Embryonic facial prominence (tissue), 1 donor: Measurements from ENCODE around the gene DPH2.

Experiments used
- DNase-seq: peaks from one replicate; pipeline ENCODE4 v3.0.0-alpha.2; 2016; ENCODE audit errors: extremely low spot score

DPH2 gene

DNA sequence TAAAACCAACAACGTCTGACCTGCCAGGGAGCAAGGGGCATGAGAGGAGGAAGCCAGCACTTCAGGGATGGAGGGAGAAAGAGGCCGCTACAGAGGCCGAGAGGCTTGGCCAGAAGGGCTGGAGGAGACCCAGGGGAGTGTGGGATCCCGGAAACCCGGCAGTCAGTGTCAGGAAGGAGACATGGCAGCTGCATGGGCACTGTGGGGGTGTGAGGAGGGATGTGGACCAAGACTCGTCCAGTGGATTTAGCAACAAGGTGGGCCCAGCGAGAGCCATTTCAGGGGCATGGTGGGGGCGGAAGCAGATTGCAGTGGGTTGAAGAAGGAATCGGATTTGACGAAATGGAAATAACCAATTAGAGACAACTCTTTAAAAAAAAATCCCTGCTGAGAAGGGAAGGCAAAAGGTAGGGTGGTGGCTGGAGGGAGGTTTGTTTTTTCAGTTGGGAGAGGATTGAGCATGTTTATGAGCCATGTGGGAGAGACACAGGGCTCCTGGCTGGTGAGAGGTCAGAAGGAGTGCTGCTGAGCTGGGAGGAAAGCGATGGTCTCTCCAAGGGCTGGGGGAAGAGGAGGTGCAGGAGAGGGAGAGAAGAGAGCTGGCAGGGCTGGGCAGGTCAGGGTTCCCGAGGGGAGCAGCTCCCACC is 13.6 kb downstream of the DPH2 start:
- no peak for DNase-seq

DNA sequence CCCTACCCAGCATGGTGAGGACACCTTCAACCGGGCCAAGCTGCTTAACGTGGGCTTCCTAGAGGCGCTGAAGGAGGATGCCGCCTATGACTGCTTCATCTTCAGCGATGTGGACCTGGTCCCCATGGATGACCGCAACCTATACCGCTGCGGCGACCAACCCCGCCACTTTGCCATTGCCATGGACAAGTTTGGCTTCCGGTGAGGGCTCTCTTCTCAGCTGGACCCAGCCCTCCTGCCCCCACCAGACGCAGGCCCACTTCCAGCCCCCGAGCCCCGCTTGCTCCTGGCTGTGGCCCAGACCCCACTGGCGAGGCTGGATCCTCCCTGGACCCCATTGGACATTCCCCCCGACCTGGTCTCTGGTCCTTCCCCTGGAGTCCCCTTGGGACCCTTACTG is 15.0 kb downstream of the DPH2 start:
- no peak for DNase-seq

DNA sequence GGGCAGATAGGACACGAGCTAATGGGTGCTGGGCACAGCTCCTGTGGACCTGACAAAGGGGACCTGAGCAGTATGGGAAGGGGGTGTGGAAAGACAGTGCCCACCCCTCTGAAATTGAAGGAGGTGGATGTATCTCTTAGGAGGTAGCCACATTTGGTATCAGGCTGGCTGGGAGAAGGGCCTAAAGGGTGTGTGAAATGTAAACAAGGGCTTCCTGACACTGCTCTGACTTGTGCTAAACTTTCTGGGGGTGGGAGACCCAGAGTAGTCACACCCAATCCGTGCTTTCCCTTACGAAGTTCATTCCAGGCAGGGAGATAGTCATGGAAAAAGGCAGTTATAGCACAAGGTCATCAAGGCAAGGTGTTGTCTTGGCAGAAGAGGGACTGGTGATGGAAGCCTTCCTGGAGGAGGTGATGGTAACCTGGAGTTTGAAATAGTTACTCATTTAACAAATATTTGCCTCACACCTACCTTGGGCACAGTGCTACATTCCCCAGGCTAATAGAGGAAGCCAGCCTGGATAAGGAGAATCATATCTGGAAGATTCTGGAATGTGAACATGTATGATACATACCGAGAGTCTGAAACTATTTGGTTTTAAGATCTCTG is 16.3 kb downstream of the DPH2 start:
- DNase-seq: no peak

DNA sequence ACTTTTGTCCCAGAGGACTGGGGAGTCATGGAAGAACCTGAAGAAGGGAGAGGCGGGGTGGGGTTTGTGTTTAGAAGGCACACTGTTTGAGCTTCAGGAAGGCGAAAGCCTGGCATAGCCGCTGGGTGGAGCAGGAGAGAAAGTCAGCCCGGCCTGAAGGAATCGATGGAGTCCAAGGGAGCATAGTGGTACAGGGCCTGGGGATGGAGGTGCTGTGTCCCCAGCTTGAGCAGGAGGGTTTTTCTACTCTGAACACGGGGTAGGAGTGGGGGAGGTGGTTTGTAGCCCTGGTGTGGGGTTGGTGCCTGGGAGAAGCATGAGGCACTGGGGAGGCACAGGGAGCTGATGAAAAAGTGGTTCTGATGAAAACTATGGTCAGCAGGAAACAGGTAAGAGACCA is 16.9 kb downstream of the DPH2 start:
- DNase-seq: no peak

DNA sequence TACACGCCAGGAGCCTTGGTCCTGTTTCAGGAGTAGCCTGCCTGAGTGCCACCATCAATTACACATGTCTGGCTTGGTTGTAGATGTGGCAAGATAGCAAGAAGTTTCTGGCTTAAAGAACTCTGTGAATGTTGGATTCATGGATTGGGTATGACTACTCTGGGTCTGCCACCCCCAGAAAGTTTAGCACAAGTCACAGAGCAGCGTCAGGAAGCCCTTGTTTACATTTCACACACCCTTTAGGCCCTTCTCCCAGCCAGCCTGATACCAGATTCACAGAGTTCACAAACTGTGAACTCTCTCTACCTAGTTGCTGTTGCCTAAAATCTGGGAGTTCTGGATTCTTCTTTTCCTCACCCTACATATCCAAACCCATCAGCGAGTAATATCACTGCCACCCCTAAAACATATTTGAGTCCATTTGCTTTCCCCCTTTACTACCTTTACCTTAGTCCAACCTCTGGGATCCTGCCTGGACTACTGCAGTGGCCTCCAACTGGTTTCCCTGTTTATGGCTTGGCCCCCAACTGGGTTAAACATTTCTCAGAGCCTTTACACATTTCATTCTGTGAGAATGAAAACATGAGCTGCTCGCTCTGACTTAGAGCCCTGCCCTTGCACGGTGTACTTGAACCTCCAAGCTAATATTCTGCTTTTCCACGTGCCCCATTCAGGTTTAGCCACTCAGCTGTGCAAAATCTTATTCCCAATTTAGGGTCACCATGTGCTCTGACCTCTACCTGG is 17.5 kb downstream of the DPH2 start:
- DNase-seq: no peak

DNA sequence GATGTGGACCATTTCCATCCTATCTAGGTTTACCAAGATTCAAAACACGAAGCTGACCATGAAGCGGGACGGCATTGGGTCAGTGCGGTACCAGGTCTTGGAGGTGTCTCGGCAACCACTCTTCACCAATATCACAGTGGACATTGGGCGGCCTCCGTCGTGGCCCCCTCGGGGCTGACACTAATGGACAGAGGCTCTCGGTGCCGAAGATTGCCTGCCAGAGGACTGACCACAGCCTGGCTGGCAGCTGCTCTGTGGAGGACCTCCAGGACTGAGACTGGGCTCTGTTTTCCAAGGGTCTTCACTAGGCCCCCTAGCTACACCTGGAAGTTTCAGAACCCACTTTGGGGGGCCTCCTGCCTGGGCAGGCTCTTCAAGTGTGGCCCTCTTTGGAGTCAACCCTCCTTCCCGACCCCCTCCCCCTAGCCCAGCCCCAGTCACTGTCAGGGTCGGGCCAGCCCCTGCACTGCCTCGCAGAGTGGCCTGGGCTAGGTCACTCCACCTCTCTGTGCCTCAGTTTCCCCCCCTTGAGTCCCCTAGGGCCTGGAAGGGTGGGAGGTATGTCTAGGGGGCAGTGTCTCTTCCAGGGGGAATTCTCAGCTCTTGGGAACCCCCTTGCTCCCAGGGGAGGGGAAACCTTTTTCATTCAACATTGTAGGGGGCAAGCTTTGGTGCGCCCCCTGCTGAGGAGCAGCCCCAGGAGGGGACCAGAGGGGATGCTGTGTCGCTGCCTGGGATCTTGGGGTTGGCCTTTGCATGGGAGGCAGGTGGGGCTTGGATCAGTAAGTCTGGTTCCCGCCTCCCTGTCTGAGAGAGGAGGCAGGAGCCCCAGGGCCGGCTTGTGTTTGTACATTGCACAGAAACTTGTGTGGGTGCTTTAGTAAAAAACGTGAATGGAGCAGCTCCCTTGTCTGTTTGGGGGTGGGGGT is 20.7 kb downstream of the DPH2 start:
- DNase-seq: no peak

DNA sequence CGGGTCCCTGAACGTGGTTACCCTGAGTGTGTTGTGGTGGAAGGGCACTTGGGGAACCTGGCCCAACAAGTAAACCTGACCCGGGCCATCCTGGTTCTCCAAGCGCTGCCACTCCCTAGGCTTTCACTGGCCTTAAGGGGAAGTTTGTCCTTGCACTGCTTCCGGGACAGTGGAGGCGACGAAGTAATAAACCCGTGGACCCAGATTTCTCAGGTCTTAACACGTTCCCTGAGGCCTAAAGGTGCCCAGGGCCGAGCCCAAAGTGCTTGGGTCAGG is 21.3 kb downstream of the DPH2 start:
- DNase-seq: no peak

DNA sequence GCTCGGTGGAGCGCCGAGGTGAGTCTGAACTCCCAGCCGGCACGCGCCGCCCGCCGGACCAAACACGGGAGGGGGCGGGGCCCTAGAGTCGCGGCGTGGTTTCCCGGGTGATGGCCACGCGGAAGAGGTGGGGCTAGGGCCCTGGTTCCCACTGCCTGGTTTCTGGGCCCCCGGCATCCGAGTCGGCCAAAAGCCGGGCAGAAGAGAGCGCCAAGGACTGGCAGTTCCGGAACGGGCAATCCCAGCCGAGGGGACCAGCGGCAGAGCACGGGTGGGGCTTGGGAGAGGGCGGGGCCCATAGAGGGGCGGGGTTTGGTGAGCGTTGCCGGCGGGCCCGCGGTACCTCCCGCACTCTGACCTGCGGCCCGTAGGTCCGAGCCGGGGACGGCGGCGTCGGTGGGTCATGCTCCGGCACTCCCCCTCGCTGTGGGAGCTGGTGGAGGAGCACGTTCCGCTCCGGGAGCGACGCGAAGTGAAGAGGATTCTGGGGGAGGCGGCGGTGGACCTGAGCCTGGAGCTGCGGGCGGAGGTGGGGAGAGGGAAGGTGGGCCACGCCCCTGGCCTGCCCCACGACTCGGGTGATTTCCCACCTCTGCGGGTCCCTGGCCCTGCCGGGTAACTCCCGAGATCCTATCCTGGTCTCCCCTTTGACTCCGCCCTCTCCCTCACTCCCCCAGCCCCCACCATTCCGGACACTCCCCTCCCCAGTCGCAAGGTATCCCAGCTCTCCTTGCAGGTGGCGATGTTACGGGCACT is 21.8 kb downstream of the DPH2 start, which contains the start of gene CCDC24:
Gene CCDC24, plus strand, starts transcription at position 124 of the 756 bp plus-strand sequence. Its CDS starts 280 bp downstream, at position 404.
- DNase-seq: no peak

DNA sequence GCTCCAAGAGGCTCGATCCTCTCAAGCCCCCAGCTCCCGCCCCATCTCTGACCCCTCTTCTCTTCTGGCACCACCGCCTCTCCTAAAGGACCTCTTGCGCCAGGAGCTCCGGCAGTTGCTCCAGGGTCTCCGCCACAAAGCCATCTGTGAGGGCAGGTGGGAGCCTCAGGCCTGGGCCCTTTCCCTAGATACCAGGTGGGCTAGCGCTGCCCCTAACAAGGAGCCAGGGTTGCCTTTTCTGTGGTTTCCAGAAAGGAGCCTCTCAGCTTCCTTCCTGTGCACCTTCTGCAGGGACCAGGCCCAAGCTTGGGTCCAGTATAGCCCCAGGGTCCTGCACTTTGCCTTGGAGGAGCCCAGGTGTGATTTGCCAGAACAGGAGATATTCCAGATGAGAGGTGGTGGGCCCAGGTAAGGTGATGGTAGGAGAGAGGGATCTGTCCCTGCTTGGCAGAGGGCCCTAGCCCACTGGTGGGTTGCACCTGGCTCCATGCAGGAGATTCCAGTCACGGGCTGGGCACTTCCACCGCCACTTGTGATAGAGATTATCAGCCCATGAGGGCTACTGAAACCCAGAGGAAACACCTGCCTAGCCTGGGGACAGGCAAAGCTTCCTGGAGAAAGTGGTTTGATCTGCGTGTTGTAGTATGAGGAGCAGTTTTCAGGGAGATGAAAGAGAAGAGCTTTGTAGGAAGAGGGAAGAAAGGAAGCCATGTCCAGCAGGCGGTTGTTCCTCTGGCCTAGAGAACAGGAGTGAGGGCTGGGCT is 22.6 kb downstream of the DPH2 start:
- no peak for DNase-seq

DNA sequence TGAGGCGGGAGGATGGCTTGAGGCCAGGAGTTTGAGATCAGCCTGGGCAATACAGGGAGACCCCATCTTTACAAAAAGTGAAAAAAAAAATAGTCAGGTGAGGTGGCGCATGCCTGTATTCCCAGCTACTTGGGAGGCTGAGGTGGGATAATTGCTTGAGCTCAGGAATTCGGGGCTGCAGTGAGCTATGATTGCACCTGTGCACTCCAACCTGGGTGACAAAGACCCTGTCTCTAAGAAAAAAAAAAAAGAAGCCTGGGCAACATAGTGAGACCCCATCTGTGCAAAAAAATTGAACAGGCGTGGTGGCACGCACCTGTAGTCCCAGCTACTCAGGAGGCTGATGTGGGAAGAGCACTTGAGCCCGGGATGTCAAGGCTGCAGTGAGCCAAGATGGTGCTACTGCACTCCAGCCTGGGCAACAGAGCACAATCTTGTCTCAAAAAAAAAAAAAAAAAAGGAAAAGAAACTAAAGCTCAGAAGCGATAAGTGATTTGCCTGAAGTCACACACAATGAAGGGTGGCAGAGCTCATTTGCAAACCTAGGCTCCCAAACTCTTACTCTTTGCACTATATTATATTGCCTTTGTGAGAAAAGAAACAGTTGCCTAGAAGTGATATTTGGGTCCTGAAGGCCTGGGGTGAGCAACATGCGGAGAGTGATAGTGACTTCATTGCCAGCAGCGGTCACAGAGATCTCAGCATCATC is 23.6 kb downstream of the DPH2 start:
- DNase-seq: no peak

DNA sequence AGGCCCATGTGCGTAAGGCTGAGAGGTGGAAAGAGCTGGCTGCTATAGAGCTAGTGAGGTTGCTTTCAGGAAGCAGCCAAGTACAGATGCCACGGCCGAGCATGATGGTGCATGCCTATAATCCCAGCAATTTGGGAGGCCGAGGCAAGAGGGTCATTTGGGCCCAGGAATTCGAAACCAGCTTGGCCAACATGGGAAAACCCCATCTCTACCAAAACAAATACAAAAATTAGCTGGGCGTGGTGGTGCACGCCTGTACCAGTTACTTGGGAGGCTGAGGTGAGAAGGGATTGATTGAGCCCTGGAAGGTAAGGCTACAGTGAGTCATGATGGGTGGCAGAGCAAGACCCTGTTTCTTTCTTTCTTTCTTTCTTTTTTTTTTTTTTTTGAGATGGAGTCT is 24.3 kb downstream of the DPH2 start:
- DNase-seq: no peak

DNA sequence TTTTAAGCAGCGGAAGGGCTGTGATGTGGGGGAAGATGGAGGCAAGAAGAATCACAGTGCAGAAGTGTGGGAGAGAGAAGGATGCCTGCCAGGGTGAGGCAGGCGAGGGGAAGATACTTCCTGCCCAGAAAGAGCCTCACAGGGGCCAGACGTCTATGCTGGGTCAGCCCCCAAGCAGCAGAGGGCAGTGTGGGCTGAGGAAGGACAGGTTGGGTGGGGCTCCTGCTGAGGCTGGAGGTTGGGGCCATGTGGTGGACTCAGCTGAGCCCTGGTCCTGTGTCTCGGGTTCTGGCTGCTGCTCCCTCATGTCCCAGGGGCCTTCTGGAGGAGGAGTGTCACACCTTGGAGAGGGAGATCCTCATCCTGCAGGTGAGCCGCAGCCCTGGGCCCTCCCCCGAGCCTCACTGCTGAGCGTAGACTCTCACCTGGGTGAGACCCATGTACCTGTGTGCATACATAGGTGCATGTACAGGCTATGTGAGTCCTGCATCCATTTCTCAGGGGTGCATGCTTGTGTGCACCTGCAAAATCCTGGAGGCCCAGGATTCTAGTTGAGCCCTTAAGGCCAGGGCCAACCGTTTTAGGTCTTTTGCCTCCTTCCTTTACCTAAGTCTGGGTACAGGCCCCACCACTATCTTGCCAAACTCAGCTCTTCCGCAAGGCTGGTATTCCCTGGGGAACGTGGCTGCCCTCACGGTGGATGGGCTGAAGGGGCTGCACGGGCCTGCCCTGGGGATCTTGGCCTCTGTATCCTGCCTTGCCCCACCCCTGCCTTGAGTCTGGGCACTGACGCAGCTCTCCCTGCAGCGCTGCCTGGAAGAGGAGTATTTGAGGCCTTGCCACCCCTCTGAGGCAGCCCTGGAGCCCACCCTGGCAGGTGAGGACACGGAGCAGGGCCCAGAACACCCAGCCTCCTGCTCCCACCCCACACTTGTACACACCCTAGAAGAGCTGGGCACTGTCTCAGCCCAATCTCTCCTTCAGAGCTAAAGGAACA is 25.3 kb downstream of the DPH2 start:
- no peak for DNase-seq

DNA sequence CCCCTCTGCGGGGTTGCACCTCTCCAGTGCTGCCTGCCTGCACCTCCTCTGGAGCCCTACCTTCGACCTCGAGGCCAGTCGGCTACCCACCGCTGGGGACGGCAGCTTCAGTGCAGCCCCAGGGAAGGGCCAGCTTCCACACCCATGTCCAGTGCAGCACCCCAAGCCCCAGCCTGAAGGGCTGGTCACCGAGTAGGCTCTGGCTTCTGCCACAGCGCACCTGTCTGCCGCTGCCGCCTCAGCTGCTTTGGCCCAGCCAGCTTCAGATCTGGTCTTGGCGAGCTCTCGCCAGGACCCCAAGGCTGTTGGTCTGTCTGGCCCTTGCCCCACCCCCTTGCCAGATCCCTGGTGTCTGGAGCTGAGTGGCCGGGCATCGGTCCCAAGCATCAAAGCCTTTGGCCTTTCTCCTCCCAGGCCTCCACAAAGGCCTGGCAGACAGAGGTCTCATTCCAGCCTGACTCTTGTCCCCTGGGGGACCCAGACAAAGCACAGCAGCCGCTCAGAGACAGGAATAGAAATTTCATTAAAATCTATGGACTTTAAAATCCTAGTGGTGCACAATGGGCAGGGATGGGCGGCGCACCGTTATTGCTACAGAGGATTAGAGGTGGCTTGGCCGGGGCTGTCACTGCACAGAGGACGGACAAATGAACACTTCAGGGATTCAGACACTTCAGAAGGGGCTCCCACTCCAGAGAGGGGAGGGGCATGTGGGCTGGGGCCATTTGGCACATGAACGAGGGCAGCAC is 26.3 kb downstream of the DPH2 start:
- no peak for DNase-seq

DNA sequence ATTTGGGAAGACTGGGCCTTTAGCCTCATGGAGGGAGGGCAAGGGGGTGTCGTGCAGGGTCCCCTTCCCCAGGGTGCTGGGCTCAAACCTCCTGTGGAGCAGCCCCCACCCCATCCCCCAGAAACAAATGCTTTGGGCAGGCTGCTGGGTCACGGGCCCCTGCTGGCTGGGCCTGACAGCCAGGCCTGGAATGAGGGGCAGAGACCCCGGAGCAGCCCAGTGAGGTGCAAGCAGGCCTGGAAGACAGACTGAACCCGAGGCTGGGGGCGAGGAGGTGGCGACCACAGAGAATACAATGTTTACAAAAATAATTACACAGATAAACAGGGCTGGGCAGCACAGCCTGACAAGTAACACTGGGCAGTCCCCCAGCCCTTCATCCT is 26.9 kb downstream of the DPH2 start:
- DNase-seq: no peak

DNA sequence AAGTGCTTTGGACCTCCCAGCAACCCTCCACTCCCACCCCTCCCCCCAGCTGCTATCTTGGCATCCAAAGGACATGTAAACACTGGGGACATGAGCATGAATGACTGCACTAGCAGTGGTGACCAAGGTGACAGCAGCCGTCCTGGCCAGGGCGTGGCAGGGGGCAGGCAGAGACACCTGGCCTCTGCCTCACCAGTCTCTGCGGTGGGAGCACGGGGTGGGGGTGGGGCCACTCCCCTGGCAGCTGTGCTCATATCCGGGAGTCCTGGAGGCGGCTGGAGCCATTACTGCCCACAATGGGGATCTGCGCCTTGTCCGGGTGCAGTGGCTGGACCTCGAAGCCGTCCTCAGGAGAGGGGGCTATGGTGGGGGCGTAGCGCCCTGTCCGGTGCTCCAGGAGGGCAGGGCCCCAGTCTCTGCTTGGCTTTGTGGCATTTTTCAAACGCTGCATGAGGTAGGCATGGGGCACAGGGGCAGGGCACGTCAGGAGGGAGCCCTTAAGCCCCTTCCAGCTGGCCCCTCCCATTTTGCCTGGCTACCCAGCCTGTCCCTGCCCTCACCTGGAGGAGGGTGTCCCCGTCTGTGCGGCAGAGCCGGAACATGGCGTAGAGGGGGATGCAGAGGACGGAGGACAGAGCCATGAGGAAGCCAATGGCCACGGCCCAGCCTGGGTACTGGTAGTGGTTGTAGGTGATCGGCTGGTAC is 27.6 kb downstream of the DPH2 start:
- no peak for DNase-seq

DNA sequence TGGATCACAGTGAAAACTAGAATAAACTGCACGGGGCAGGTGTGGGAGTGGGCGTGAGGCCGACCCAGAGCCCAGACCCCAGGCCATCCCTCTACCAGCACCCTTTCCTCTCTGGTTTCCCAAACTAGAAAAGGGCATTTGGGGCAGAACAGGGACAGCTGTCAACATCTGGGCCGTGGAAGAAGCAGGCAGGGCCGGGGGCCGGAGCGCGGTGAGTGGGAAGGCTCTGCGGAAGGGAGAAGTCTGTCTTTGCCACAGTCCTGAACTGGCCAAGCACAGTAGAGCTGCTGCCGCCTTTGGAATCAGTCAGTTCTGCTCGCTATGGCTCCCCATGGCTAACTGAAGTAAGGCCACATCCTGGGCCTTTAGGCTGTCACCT is 28.2 kb downstream of the DPH2 start:
- no peak for DNase-seq

DNA sequence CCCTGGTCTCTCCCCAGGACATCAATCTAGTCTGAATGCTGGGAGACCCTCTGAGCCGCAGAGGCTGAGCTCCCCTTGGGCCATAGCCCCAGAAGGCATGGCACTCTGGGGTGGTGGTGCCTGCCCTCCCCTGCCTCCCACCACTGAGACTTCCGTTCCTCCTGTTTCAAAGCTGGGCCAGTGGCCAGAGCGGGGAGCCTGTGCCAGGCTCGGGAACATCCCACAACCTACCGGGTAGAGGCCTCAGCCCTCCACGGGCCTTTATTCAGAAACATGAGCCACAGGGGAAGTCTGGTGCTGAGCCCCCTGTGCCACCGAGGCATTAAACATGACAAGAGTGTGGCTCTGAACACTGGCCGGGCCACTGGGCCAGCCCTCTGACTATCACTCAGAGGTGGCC is 29.6 kb downstream of the DPH2 start:
- DNase-seq: no peak
